CD14-positive monocyte (primary cell): Measurements from ENCODE around the gene GTF2F2. TPM values are rescaled to one million over a fixed set of nuclear protein-coding genes. Genes with fewer than 3 reads are reported as not detected.
A peak's percentile ranks its signal among the peaks of the same experiment; 100 is the strongest.

Experiments used
- DNase-seq, 3 donors: peaks; one replicate each; pipeline ENCODE4 v3.0.0-alpha.2; 2011 to 2022
- H2AFZ ChIP-seq: 2 replicates; pipeline ENCODE4 v1.6.0; 2012; ENCODE audit warnings: mild to moderate bottlenecking, low read depth, low read length, inconsistent platforms; ENCODE audit not compliant: insufficient read depth, poor library complexity, severe bottlenecking
- H3K27ac ChIP-seq, 2 donors: 1 replicate in 1 of 2; 2 replicates in 1 of 2; pipeline ENCODE4 v1.5.1; 2012 to 2013; ENCODE audit warnings: low read length in 2 of 2, control low read depth in 1 of 2, inconsistent platforms in 1 of 2, low read depth in 1 of 2, mild to moderate bottlenecking in 1 of 2
- H3K27me3 ChIP-seq, 2 donors: one replicate each; pipeline versions ENCODE4 v1.6.0 to v1.6.1; 2011 to 2013; ENCODE audit warnings: low read length in 2 of 2; ENCODE audit not compliant: control insufficient read depth in 2 of 2, insufficient read depth in 2 of 2
- H3K36me3 ChIP-seq, 2 donors: replicated peaks in 1 of 2; 1 replicate in 1 of 2; 2 replicates in 1 of 2; pipeline versions ENCODE4 v1.5.1 to v1.6.1; 2012 to 2013; ENCODE audit warnings: low read length in 2 of 2, control low read depth in 1 of 2, inconsistent platforms in 1 of 2, mild to moderate bottlenecking in 1 of 2; ENCODE audit not compliant: insufficient read depth in 2 of 2, control insufficient read depth in 1 of 2
- H3K4me1 ChIP-seq, 2 donors: 1 replicate in 1 of 2; 2 replicates in 1 of 2; pipeline versions ENCODE4 v1.5.1 to v1.6.1; 2012 to 2013; ENCODE audit warnings: low read length in 2 of 2, control low read depth in 1 of 2, inconsistent platforms in 1 of 2, mild to moderate bottlenecking in 1 of 2, moderate library complexity in 1 of 2; ENCODE audit not compliant: insufficient read depth in 2 of 2, control insufficient read depth in 1 of 2
- H3K4me2 ChIP-seq: replicated peaks from 2 replicates; pipeline ENCODE3; 2012; ENCODE audit warnings: low read length, moderate library complexity, mild to moderate bottlenecking; ENCODE audit not compliant: poor library complexity, severe bottlenecking; ENCODE audit errors: extremely low read depth
- H3K4me3 ChIP-seq, 3 experiments: fragments of 200-600 bp in 1 of 3; sonication (generic) in 1 of 3; replicated peaks in 1 of 3; 1 replicate in 2 of 3; 2 replicates in 1 of 3; pipeline ENCODE4 v1.5.1; 2011 to 2013; ENCODE audit warnings: low read length in 3 of 3, mild to moderate bottlenecking in 3 of 3, control low read depth in 2 of 3, low read depth in 2 of 3, inconsistent platforms in 1 of 3, moderate library complexity in 1 of 3
- H3K79me2 ChIP-seq: 2 replicates; pipeline ENCODE4 v1.6.0; 2012; ENCODE audit warnings: mild to moderate bottlenecking, control low read depth, inconsistent platforms, low read length, moderate library complexity; ENCODE audit not compliant: insufficient read depth
- H3K9ac ChIP-seq: 2 replicates; pipeline ENCODE4 v1.6.0; 2017; ENCODE audit warnings: low read length, mild to moderate bottlenecking; ENCODE audit not compliant: insufficient read depth, poor library complexity, severe bottlenecking
- H3K9me3 ChIP-seq, 2 donors: replicated peaks in 1 of 2; 1 replicate in 1 of 2; 2 replicates in 1 of 2; pipeline versions ENCODE4 v1.5.1 to v1.6.1; 2012 to 2013; ENCODE audit warnings: low read length in 2 of 2, control low read depth in 1 of 2; ENCODE audit not compliant: control insufficient read depth in 1 of 2, insufficient read depth in 1 of 2
- H4K20me1 ChIP-seq: 2 replicates; pipeline ENCODE4 v1.6.0; 2012; ENCODE audit warnings: mild to moderate bottlenecking, low read length, control low read depth, moderate library complexity; ENCODE audit not compliant: insufficient read depth
- H3K27ac Mint-ChIP-seq, 7 donors: one replicate each; pipeline ENCODE4 v1.8.0; 2020; ENCODE audit warnings: mild to moderate bottlenecking in 7 of 7, mixed read lengths in 7 of 7, moderate library complexity in 6 of 7, inconsistent platforms in 2 of 7
- H3K27me3 Mint-ChIP-seq, 3 donors: one replicate each; pipeline ENCODE4 v1.8.0; 2021 to 2022; ENCODE audit warnings: low read depth in 3 of 3, mild to moderate bottlenecking in 3 of 3, mixed read lengths in 3 of 3, moderate library complexity in 3 of 3, inconsistent platforms in 1 of 3
- H3K36me3 Mint-ChIP-seq, 2 donors: one replicate each; pipeline ENCODE4 v1.8.0; 2020; ENCODE audit warnings: mixed read lengths in 2 of 2, inconsistent platforms in 1 of 2, mild to moderate bottlenecking in 1 of 2
- H3K4me1 Mint-ChIP-seq: one replicate; pipeline ENCODE4 v1.8.0; 2020; ENCODE audit warnings: mild to moderate bottlenecking, mixed read lengths
- H3K4me3 Mint-ChIP-seq, 2 donors: one replicate each; pipeline ENCODE4 v1.8.0; 2020; ENCODE audit warnings: mild to moderate bottlenecking in 2 of 2, mixed read lengths in 2 of 2, moderate library complexity in 1 of 2
- H3K9me3 Mint-ChIP-seq, 7 donors: one replicate each; pipeline ENCODE4 v1.8.0; 2020 to 2022; ENCODE audit warnings: mixed read lengths in 7 of 7, mild to moderate bottlenecking in 6 of 7, moderate library complexity in 6 of 7, inconsistent platforms in 2 of 7
- CTCF ChIP-seq: fragments of 200-600 bp; IDR thresholded peaks from one replicate; pipeline ENCODE4 v1.8.0; 2022; ENCODE audit warnings: antibody characterized with exemption, mild to moderate bottlenecking
- WGBS: methylation state at CpG from one replicate; pipeline ENCODE4 v1.1.5; 2013; ENCODE audit warnings: missing lambda C conversion rate; ENCODE audit not compliant: insufficient coverage; 5-methylcytosine and 5-hydroxymethylcytosine counted together
- intact Hi-C, 2 donors: fragments of 100-400 bp; cut with micrococcal nuclease; formaldehyde crosslinking; loops; one replicate each; pipeline versions ENCODE4 v1.15.0 to v1.15.1; 2023
- polyA plus RNA-seq, 3 donors: library from polyadenylated mRNA; depleted of rRNA in 1 of 3; unstranded in 2 of 3; stranded (reverse) in 1 of 3; fragments of 300-500 nt in 2 of 3; fragments of >200 nt in 1 of 3; fragmentation: Illumina TruSeq in 2 of 3; gene quantifications; 1 replicate in 2 of 3; 2 replicates in 1 of 3; pipeline ENCODE4 v1.2.3, GENCODE V29; 2012 to 2021

Gene GTF2F2
- polyA plus RNA-seq, 3 donors, result 8.1 to 10.4 (median 8.5) TPM

- Histone ChIP-seq H3K4me3 (peak overlapping the region in 1 of 3 experiments; percentile 6), H3K4me2 (no peak overlapping the region), H3K36me3 (no peaks in the 10 kb centered on the region), H3K9ac (no peak overlapping the region), H3K79me2 (no peaks in the 10 kb centered on the region), H3K9me3 (peaks cover 0 to 7% of the 10 kb centered on the region in 2 donors), H2AFZ (no peak overlapping the region), H3K27me3 (no peaks in the 10 kb centered on the region), H3K27ac (peak overlapping the region; percentile 48 to 59), H4K20me1 (no peaks in the 10 kb centered on the region), H3K4me1 (peaks cover 12 to 13% of the 10 kb centered on the region in 2 donors)
- intact Hi-C loops, result no loop called here
- peak overlapping the region; percentile 3 to 92 (median 79) for H3K27ac Mint-ChIP-seq
- TF ChIP-seq CTCF, result no peak
- no peak overlapping the region for H3K4me3 Mint-ChIP-seq
- H3K9me3 Mint-ChIP-seq, result peaks cover 0 to 13% (median 8%) of the 10 kb centered on the region in 7 donors
- WGBS, result 0% methylated on average over 1 of the region's 3 CpGs
- peaks cover 15 to 25% of the 10 kb centered on the region in 2 donors for H3K36me3 Mint-ChIP-seq
- H3K4me1 Mint-ChIP-seq, result peaks cover 17% of the 10 kb centered on the region
- H3K27me3 Mint-ChIP-seq, result peaks cover 0 to 1% (median 0%) of the 10 kb centered on the region in 3 donors
- peak; percentile 14 to 47 (median 46) for DNase-seq
Observed at GRCh38 chr13:45276913-45277312, 156.6 kb downstream of the GTF2F2 start.

- WGBS, result 100% methylated on average over 3 of the region's 3 CpGs
- Mint-ChIP-seq H3K27me3 (peaks cover 0 to 1% (median 0%) of the 10 kb centered on the region in 3 donors), H3K27ac (no peak overlapping the region), H3K36me3 (peaks cover 17 to 18% of the 10 kb centered on the region in 2 donors), H3K4me1 (peaks cover 17% of the 10 kb centered on the region), H3K4me3 (no peak overlapping the region), H3K9me3 (peaks cover 0 to 13% (median 8%) of the 10 kb centered on the region in 7 donors)
- Histone ChIP-seq H3K4me2 (no peak overlapping the region), H3K27ac (no peak overlapping the region), H3K27me3 (no peaks in the 10 kb centered on the region), H3K4me1 (peaks cover 12 to 13% of the 10 kb centered on the region in 2 donors), H2AFZ (no peak overlapping the region), H3K79me2 (no peaks in the 10 kb centered on the region), H4K20me1 (no peaks in the 10 kb centered on the region), H3K9me3 (peaks cover 0 to 7% of the 10 kb centered on the region in 2 donors), H3K36me3 (peaks cover 0 to 2% of the 10 kb centered on the region in 2 donors), H3K9ac (no peak overlapping the region), H3K4me3 (no peak overlapping the region)
- intact Hi-C loops, result no loop called here
- no peak for DNase-seq
- no peak for TF ChIP-seq CTCF
Observed at GRCh38 chr13:45278096-45278645, 157.9 kb downstream of the GTF2F2 start.
